Lower lobe of right lung (tissue), 2 donors: Measurements from ENCODE around the gene MTCH1. TPM values are rescaled to one million over a fixed set of nuclear protein-coding genes. Genes with fewer than 3 reads are reported as not detected.

ENCODE experiments used
- ATAC-seq, 2 donors: fragments of 200-7000 bp; cut with Tn5 transposase; one replicate each; pipeline ENCODE4 v1.9.1; 2020 to 2022; ENCODE audit warnings: mild to moderate bottlenecking in 2 of 2, moderate library complexity in 2 of 2
- DNase-seq: peaks from one replicate; pipeline ENCODE4 v3.0.0-alpha.2; 2020
- H3K27ac ChIP-seq: fragments of 200-600 bp; one replicate; pipeline ENCODE4 v1.8.0; 2022
- H3K27me3 ChIP-seq: fragments of 200-600 bp; one replicate; pipeline ENCODE4 v1.8.0; 2022; ENCODE audit warnings: low read depth
- H3K36me3 ChIP-seq: fragments of 200-600 bp; one replicate; pipeline ENCODE4 v1.8.0; 2022; ENCODE audit warnings: mild to moderate bottlenecking
- H3K4me1 ChIP-seq: fragments of 200-600 bp; one replicate; pipeline ENCODE4 v1.8.0; 2022
- H3K4me3 ChIP-seq: fragments of 200-600 bp; one replicate; pipeline ENCODE4 v1.8.0; 2022; ENCODE audit warnings: mild to moderate bottlenecking
- H3K9me3 ChIP-seq: fragments of 200-600 bp; one replicate; pipeline ENCODE4 v1.8.0; 2022
- CTCF ChIP-seq: fragments of 200-600 bp; IDR thresholded peaks from one replicate; pipeline ENCODE4 v1.8.0; 2022; ENCODE audit warnings: antibody characterized with exemption, mild to moderate bottlenecking
- intact Hi-C: fragments of 100-400 bp; cut with DNase I; formaldehyde crosslinking; loops from one replicate; pipeline ENCODE4 v1.11.0; 2022
- total RNA-seq: library from RNA; stranded (reverse); fragmentation: NEBNext Ultra II Directional; extraction: Animal tissue kit (Norgen Biotek cat#: 25700); gene quantifications from one replicate; pipeline ENCODE4 v1.2.1, GENCODE V29; 2021
- donor health status: DM: no; HTN: yes; CAD: no; lungs with severe emphysema.

Gene MTCH1
- total RNA-seq, 1 donor from 2014 or later = 194 TPM

- no peaks in the 10 kb centered on the region for H3K36me3 ChIP-seq
Measured at GRCh38 chr6:36958775-36959554, 27.0 kb downstream of the MTCH1 start.

GRCh38 chr6:36957773-36958271 lies 28.2 kb downstream of the MTCH1 start:
- H3K4me3 ChIP-seq = no peak overlapping the region
- intact Hi-C loops = no loop called here
- H3K4me1 ChIP-seq = peaks cover 6% of the 10 kb centered on the region
- no peaks in the 10 kb centered on the region for H3K36me3 ChIP-seq
- DNase-seq (no peak), ATAC-seq (no peak)
- no peaks in the 10 kb centered on the region for H3K9me3 ChIP-seq
- H3K27me3 ChIP-seq = no peaks in the 10 kb centered on the region
- no peak for TF ChIP-seq CTCF
- no peak overlapping the region for H3K27ac ChIP-seq

More at GRCh38 chr6:36958775-36959554, 27.0 kb downstream of the MTCH1 start:
- intact Hi-C loops = no loop called here
- DNase-seq (no peak), ATAC-seq (no peak)
- no peak overlapping the region for H3K27ac ChIP-seq
- H3K4me3 ChIP-seq = no peak overlapping the region
- H3K9me3 ChIP-seq = no peaks in the 10 kb centered on the region
- TF ChIP-seq CTCF = no peak
- H3K27me3 ChIP-seq = no peaks in the 10 kb centered on the region
- peaks cover 13% of the 10 kb centered on the region for H3K4me1 ChIP-seq

GRCh38 chr6:36956446-36956820 lies 29.6 kb downstream of the MTCH1 start:
- intact Hi-C loops = no loop called here
- Histone ChIP-seq H3K4me1 (peaks cover 6% of the 10 kb centered on the region), H3K36me3 (no peaks in the 10 kb centered on the region), H3K27ac (no peak overlapping the region), H3K27me3 (no peaks in the 10 kb centered on the region), H3K4me3 (no peak overlapping the region), H3K9me3 (no peaks in the 10 kb centered on the region)
- no peak for DNase-seq
- no peak for TF ChIP-seq CTCF
- ATAC-seq = no peak

GRCh38 chr6:36955671-36956445 lies 30.1 kb downstream of the MTCH1 start:
- H3K9me3 ChIP-seq = no peaks in the 10 kb centered on the region
- ATAC-seq = no peak
- DNase-seq = no peak
- intact Hi-C loops = no loop called here
- TF ChIP-seq CTCF = no peak
- H3K4me3 ChIP-seq = peak overlapping the region; percentile 3
- H3K36me3 ChIP-seq = no peaks in the 10 kb centered on the region
- H3K4me1 ChIP-seq = peaks cover 6% of the 10 kb centered on the region
- H3K27ac ChIP-seq = no peak overlapping the region
- no peaks in the 10 kb centered on the region for H3K27me3 ChIP-seq

GRCh38 chr6:36955136-36955535 lies 30.9 kb downstream of the MTCH1 start:
- H3K4me1 ChIP-seq = peaks cover 6% of the 10 kb centered on the region
- no peak overlapping the region for H3K27ac ChIP-seq
- no peak for DNase-seq
- H3K36me3 ChIP-seq = no peaks in the 10 kb centered on the region
- no peaks in the 10 kb centered on the region for H3K9me3 ChIP-seq
- TF ChIP-seq CTCF = no peak
- intact Hi-C loops = no loop called here
- no peak overlapping the region for H3K4me3 ChIP-seq
- H3K27me3 ChIP-seq = no peaks in the 10 kb centered on the region
- ATAC-seq = no peak
